Activated T-cell treated with anti-CD3 and anti-CD28 coated beads for 24 hours (primary cell): ENCODE results near the gene FSD1L.
"Not testable (repeated sequence)": the region's sequence is repeated elsewhere in the genome, so short reads cannot be mapped to it uniquely, and the experiment has no call there.

Experiments
- DNase-seq: peaks from one replicate; pipeline ENCODE4 v3.0.0-alpha.2; 2020; ENCODE audit warnings: low read depth

Gene FSD1L

GRCh38 chr9:105572455-105572854 is 124.6 kb downstream of the FSD1L start:
- no peak for DNase-seq

GRCh38 chr9:105579952-105580351 is 132.1 kb downstream of the FSD1L start:
- not testable (repeated sequence) for DNase-seq

- DNase-seq, result not testable (repeated sequence)
Measured at GRCh38 chr9:105581550-105581949, 133.7 kb downstream of the FSD1L start.

- DNase-seq, result no peak
Measured at GRCh38 chr9:105593145-105593544, 145.3 kb downstream of the FSD1L start.
